WTC11 (cell line): ENCODE measurements around the gene CTDSPL. TPM values are rescaled to one million over a fixed set of nuclear protein-coding genes. Genes with fewer than 3 reads are reported as not detected.

Source experiments
- ATAC-seq: fragments of 200-7000 bp; cut with Tn5 transposase; 2 replicates; pipeline ENCODE4 v1.10.0; 2021; ENCODE audit warnings: mild to moderate bottlenecking, moderate library complexity
- CTCF ChIA-PET: fragments of 300-600 bp; sonication (Branson Sonifier 250); formaldehyde crosslinking; loops from one replicate; lab custom pipeline; 2021; ENCODE audit warnings: antibody characterized with exemption; lab: Charles Lee
- POLR2A ChIA-PET: fragments of 350-600 bp; sonication (Branson Sonifier 250); formaldehyde crosslinking; loops from one replicate; lab custom pipeline; 2021; ENCODE audit warnings: antibody characterized with exemption; lab: Charles Lee
- DNase-seq: peaks from one replicate; pipeline ENCODE4 v3.0.0; 2021; ENCODE audit warnings: low spot score
- H3K27ac Mint-ChIP-seq: 2 replicates; pipeline ENCODE4 v1.8.0; 2021; ENCODE audit warnings: mixed read lengths
- H3K27me3 Mint-ChIP-seq: 2 replicates; pipeline ENCODE4 v1.8.0; 2021; ENCODE audit warnings: low read depth, mild to moderate bottlenecking, moderate library complexity, mixed read lengths
- H3K36me3 Mint-ChIP-seq: 2 replicates; pipeline ENCODE4 v1.8.0; 2021; ENCODE audit warnings: mixed read lengths
- H3K4me1 Mint-ChIP-seq: 2 replicates; pipeline ENCODE4 v1.8.0; 2022; ENCODE audit warnings: mixed read lengths
- H3K4me3 Mint-ChIP-seq: 2 replicates; pipeline ENCODE4 v1.8.0; 2021; ENCODE audit warnings: mild to moderate bottlenecking, moderate library complexity, mixed read lengths
- H3K9me3 Mint-ChIP-seq: 2 replicates; pipeline ENCODE4 v1.8.0; 2021; ENCODE audit warnings: mixed read lengths
- ARID4B ChIP-seq: sonication (generic); formaldehyde crosslinking; IDR thresholded peaks from 2 replicates; pipeline ENCODE4 v1.8.0; 2023; ENCODE audit warnings: missing genetic modification reagents, mild to moderate bottlenecking, borderline replicate concordance
- ATF2 ChIP-seq: sonication (generic); formaldehyde crosslinking; IDR thresholded peaks from 2 replicates; pipeline ENCODE4 v1.8.1; 2022; ENCODE audit warnings: low read depth, missing genetic modification reagents, borderline replicate concordance
- IRF2 ChIP-seq: sonication (generic); formaldehyde crosslinking; IDR thresholded peaks from 2 replicates; pipeline ENCODE4 v1.8.0; 2022; ENCODE audit warnings: low read depth, missing genetic modification reagents, borderline replicate concordance
- JAZF1 ChIP-seq: fragments of 250-450 bp; sonication (Bioruptor Pico); IDR thresholded peaks from 2 replicates; pipeline ENCODE4 v1.9.0; 2021; ENCODE audit warnings: moderate library complexity, mild to moderate bottlenecking, inconsistent platforms
- NR3C1 ChIP-seq: sonication (generic); formaldehyde crosslinking; conservative IDR thresholded peaks from 2 replicates; pipeline ENCODE4 v1.8.1; 2023; ENCODE audit warnings: low read depth, mild to moderate bottlenecking, missing genetic modification reagents
- SMAD3 ChIP-seq: sonication (generic); formaldehyde crosslinking; IDR thresholded peaks from 2 replicates; pipeline ENCODE4 v1.8.0; 2022; ENCODE audit warnings: missing genetic modification reagents, mild to moderate bottlenecking, borderline replicate concordance
- SP1 ChIP-seq: sonication (generic); formaldehyde crosslinking; conservative IDR thresholded peaks from 2 replicates; pipeline ENCODE4 v1.8.1; 2022; ENCODE audit warnings: missing genetic modification reagents
- TCF7 ChIP-seq: sonication (generic); formaldehyde crosslinking; IDR thresholded peaks from 2 replicates; pipeline ENCODE4 v1.8.0; 2022; ENCODE audit warnings: mild to moderate bottlenecking, low read depth, missing genetic modification reagents, moderate library complexity
- TP53 ChIP-seq: sonication (generic); formaldehyde crosslinking; IDR thresholded peaks from 2 replicates; pipeline ENCODE4 v1.8.1; 2023; ENCODE audit warnings: mild to moderate bottlenecking, missing genetic modification reagents
- USF2 ChIP-seq: sonication (generic); formaldehyde crosslinking; IDR thresholded peaks from 2 replicates; pipeline ENCODE4 v1.8.1; 2023; ENCODE audit warnings: mild to moderate bottlenecking, missing genetic modification reagents, moderate library complexity
- ZNF138 ChIP-seq: sonication (generic); formaldehyde crosslinking; conservative IDR thresholded peaks from 2 replicates; pipeline ENCODE4 v1.8.1; 2022; ENCODE audit warnings: mild to moderate bottlenecking, moderate library complexity, missing genetic modification reagents
- total RNA-seq: library from RNA; stranded (reverse); gene quantifications from 3 replicates; pipeline ENCODE4 v1.2.3, GENCODE V29; 2021
- TF ChIP-seq, protein P1 (sequence below): sonication (generic); formaldehyde crosslinking; IDR thresholded peaks from 2 replicates; pipeline ENCODE4 v1.8.1; 2023; ENCODE audit warnings: mild to moderate bottlenecking, missing genetic modification reagents, moderate library complexity
- TF ChIP-seq, protein P2 (sequence below): sonication (generic); formaldehyde crosslinking; IDR thresholded peaks from 2 replicates; pipeline ENCODE4 v1.8.0; 2022; ENCODE audit warnings: mild to moderate bottlenecking, missing genetic modification reagents
- TF ChIP-seq, protein P3 (sequence below): sonication (generic); formaldehyde crosslinking; IDR thresholded peaks from 2 replicates; pipeline ENCODE4 v1.8.1; 2023; ENCODE audit warnings: mild to moderate bottlenecking, moderate library complexity, missing genetic modification reagents
- TF ChIP-seq, protein P4 (sequence below): sonication (generic); formaldehyde crosslinking; IDR thresholded peaks from 2 replicates; pipeline ENCODE4 v1.8.1; 2023; ENCODE audit warnings: mild to moderate bottlenecking, missing genetic modification reagents, borderline replicate concordance
- TF ChIP-seq, protein P5 (sequence below): sonication (generic); formaldehyde crosslinking; IDR thresholded peaks from 2 replicates; pipeline ENCODE4 v1.8.0; 2022; ENCODE audit warnings: missing genetic modification reagents

CTDSPL gene
- total RNA-seq, 1 experiment from 2014 or later: 41.2 TPM

DNA sequence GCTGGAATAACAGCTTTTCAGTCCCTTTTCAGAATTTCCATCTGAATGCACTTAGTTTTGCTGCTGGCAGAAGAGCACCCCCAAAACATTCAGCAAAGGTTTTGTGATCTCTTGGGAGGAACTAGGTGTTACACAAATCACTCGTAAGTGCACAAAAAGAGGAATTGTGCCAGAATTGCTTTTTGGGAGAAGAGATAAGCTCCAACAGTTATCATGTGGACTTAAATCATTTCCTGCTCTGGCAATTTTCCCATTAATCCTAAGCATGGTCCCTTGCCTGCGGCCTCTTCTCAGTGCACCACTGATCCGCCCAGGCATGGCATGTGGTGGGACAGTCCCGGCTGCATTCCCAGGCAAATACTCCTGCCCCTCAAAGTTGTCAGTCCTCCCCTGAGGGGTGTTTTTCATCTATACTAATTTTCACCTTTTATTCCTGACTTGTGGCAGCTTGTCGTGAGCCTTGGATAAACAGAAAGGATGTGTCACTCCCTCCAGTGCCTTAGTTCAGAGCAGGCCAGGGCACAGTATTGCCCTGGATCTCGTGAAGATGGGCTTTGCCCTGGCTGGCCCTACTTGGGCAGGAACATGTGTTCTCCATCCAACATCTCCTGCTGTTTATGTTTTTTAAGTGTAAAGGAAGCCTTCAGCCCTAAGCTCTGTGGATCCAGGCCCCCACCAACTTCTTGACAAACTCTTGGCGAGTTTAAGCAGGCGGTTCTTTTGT lies 84.3 kb downstream of the CTDSPL start:
- H3K27me3 Mint-ChIP-seq: no peaks in the 10 kb centered on the region
- POLR2A ChIA-PET: no interaction called here
- CTCF ChIA-PET: interaction anchor here (1.1 to 1.6 kb wide), 3 partner anchors 21 to 91 kb away, joined by 4 to 7 read pairs (median 6); no protein-coding TSS in a partner anchor
- TF ChIP-seq SP1: no peak
- TF ChIP-seq ARID4B (CRISPR knock-in tag): no peak
- TF ChIP-seq, protein P1, sequence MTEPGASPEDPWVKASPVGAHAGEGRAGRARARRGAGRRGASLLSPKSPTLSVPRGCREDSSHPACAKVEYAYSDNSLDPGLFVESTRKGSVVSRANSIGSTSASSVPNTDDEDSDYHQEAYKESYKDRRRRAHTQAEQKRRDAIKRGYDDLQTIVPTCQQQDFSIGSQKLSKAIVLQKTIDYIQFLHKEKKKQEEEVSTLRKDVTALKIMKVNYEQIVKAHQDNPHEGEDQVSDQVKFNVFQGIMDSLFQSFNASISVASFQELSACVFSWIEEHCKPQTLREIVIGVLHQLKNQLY: no peak
- no peak for TF ChIP-seq IRF2
- no peak for TF ChIP-seq NR3C1 (CRISPR knock-in tag)
- TF ChIP-seq, protein P2, sequence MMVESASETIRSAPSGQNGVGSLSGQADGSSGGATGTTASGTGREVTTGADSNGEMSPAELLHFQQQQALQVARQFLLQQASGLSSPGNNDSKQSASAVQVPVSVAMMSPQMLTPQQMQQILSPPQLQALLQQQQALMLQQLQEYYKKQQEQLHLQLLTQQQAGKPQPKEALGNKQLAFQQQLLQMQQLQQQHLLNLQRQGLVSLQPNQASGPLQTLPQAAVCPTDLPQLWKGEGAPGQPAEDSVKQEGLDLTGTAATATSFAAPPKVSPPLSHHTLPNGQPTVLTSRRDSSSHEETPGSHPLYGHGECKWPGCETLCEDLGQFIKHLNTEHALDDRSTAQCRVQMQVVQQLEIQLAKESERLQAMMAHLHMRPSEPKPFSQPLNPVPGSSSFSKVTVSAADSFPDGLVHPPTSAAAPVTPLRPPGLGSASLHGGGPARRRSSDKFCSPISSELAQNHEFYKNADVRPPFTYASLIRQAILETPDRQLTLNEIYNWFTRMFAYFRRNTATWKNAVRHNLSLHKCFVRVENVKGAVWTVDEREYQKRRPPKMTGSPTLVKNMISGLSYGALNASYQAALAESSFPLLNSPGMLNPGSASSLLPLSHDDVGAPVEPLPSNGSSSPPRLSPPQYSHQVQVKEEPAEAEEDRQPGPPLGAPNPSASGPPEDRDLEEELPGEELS: no peak
- TF ChIP-seq, protein P3, sequence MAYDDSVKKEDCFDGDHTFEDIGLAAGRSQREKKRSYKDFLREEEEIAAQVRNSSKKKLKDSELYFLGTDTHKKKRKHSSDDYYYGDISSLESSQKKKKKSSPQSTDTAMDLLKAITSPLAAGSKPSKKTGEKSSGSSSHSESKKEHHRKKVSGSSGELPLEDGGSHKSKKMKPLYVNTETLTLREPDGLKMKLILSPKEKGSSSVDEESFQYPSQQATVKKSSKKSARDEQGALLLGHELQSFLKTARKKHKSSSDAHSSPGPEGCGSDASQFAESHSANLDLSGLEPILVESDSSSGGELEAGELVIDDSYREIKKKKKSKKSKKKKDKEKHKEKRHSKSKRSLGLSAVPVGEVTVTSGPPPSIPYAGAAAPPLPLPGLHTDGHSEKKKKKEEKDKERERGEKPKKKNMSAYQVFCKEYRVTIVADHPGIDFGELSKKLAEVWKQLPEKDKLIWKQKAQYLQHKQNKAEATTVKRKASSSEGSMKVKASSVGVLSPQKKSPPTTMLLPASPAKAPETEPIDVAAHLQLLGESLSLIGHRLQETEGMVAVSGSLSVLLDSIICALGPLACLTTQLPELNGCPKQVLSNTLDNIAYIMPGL (CRISPR knock-in tag): no peak
- no peak for TF ChIP-seq SMAD3
- TF ChIP-seq, protein P4, sequence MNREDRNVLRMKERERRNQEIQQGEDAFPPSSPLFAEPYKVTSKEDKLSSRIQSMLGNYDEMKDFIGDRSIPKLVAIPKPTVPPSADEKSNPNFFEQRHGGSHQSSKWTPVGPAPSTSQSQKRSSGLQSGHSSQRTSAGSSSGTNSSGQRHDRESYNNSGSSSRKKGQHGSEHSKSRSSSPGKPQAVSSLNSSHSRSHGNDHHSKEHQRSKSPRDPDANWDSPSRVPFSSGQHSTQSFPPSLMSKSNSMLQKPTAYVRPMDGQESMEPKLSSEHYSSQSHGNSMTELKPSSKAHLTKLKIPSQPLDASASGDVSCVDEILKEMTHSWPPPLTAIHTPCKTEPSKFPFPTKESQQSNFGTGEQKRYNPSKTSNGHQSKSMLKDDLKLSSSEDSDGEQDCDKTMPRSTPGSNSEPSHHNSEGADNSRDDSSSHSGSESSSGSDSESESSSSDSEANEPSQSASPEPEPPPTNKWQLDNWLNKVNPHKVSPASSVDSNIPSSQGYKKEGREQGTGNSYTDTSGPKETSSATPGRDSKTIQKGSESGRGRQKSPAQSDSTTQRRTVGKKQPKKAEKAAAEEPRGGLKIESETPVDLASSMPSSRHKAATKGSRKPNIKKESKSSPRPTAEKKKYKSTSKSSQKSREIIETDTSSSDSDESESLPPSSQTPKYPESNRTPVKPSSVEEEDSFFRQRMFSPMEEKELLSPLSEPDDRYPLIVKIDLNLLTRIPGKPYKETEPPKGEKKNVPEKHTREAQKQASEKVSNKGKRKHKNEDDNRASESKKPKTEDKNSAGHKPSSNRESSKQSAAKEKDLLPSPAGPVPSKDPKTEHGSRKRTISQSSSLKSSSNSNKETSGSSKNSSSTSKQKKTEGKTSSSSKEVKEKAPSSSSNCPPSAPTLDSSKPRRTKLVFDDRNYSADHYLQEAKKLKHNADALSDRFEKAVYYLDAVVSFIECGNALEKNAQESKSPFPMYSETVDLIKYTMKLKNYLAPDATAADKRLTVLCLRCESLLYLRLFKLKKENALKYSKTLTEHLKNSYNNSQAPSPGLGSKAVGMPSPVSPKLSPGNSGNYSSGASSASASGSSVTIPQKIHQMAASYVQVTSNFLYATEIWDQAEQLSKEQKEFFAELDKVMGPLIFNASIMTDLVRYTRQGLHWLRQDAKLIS (CRISPR knock-in tag): no peak
- no peak for TF ChIP-seq TP53 (CRISPR knock-in tag)
- no peak for TF ChIP-seq JAZF1 (CRISPR knock-in tag)
- no peak for TF ChIP-seq TCF7 (CRISPR knock-in tag)
- TF ChIP-seq, protein P5, sequence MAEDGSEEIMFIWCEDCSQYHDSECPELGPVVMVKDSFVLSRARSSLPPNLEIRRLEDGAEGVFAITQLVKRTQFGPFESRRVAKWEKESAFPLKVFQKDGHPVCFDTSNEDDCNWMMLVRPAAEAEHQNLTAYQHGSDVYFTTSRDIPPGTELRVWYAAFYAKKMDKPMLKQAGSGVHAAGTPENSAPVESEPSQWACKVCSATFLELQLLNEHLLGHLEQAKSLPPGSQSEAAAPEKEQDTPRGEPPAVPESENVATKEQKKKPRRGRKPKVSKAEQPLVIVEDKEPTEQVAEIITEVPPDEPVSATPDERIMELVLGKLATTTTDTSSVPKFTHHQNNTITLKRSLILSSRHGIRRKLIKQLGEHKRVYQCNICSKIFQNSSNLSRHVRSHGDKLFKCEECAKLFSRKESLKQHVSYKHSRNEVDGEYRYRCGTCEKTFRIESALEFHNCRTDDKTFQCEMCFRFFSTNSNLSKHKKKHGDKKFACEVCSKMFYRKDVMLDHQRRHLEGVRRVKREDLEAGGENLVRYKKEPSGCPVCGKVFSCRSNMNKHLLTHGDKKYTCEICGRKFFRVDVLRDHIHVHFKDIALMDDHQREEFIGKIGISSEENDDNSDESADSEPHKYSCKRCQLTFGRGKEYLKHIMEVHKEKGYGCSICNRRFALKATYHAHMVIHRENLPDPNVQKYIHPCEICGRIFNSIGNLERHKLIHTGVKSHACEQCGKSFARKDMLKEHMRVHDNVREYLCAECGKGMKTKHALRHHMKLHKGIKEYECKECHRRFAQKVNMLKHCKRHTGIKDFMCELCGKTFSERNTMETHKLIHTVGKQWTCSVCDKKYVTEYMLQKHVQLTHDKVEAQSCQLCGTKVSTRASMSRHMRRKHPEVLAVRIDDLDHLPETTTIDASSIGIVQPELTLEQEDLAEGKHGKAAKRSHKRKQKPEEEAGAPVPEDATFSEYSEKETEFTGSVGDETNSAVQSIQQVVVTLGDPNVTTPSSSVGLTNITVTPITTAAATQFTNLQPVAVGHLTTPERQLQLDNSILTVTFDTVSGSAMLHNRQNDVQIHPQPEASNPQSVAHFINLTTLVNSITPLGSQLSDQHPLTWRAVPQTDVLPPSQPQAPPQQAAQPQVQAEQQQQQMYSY (CRISPR knock-in tag): no peak
- TF ChIP-seq ZNF138: no peak
- TF ChIP-seq USF2: no peak
- TF ChIP-seq ATF2 (CRISPR knock-in tag): no peak
- H3K4me3 Mint-ChIP-seq: no peak overlapping the region
- H3K27ac Mint-ChIP-seq: peak overlapping the region; percentile 7; the same call in 1 of the 2 replicates
- DNase-seq: no peak
- ATAC-seq: no peak
- peaks cover 20% of the 10 kb centered on the region for H3K4me1 Mint-ChIP-seq
- peaks cover 9% of the 10 kb centered on the region for H3K36me3 Mint-ChIP-seq
- no peaks in the 10 kb centered on the region for H3K9me3 Mint-ChIP-seq
